Esophagus squamous epithelium (tissue), 5 donors: ENCODE results near the gene SREBF1. TPM values are rescaled to one million over a fixed set of nuclear protein-coding genes. Genes with fewer than 3 reads are reported as not detected.

Experiments
- DNase-seq: peaks from one replicate; lab custom pipeline; 2025; lab: John Stamatoyannopoulos, UW
- H3K27ac ChIP-seq, 4 donors: fragments of 200-600 bp; sonication (generic); one replicate each; pipeline ENCODE4 v1.5.1; 2016 to 2019; ENCODE audit warnings: mild to moderate bottlenecking in 1 of 4
- H3K27me3 ChIP-seq, 4 donors: fragments of 200-600 bp; sonication (generic); 1 replicate in 3 of 4; 2 replicates in 1 of 4; pipeline versions ENCODE4 v1.5.1 to v1.6.0; 2017 to 2021; ENCODE audit warnings: antibody characterized with exemption in 1 of 4
- H3K36me3 ChIP-seq, 3 donors: fragments of 200-600 bp; sonication (generic); one replicate each; pipeline ENCODE4 v1.5.1; 2016 to 2019
- H3K4me1 ChIP-seq, 3 donors: fragments of 200-600 bp; sonication (generic); one replicate each; pipeline ENCODE4 v1.5.1; 2017 to 2019
- H3K4me3 ChIP-seq, 4 donors: fragments of 200-600 bp; sonication (generic); 1 replicate in 3 of 4; 2 replicates in 1 of 4; pipeline ENCODE4 v1.5.1; 2016 to 2019; ENCODE audit warnings: mild to moderate bottlenecking in 2 of 4, moderate library complexity in 1 of 4
- H3K9me3 ChIP-seq, 3 donors: fragments of 200-600 bp; sonication (generic); one replicate each; pipeline ENCODE4 v1.5.1; 2016 to 2019
- CTCF ChIP-seq, 6 experiments: fragments of 450-650 bp in 4 of 6; fragments of 200-600 bp in 2 of 6; sonication (generic) in 2 of 6; IDR thresholded peaks; one replicate each; pipeline ENCODE4 v1.5.1; 2016 to 2019; ENCODE audit warnings: antibody characterized with exemption in 6 of 6, mild to moderate bottlenecking in 4 of 6, moderate library complexity in 4 of 6
- POLR2A ChIP-seq, 4 donors: fragments of 450-650 bp; IDR thresholded peaks; one replicate each; pipeline ENCODE4 v1.6.1; 2017; ENCODE audit warnings: antibody characterized with exemption in 4 of 4, mild to moderate bottlenecking in 4 of 4, moderate library complexity in 3 of 4
- WGBS, 2 donors: methylation state at CpG; one replicate each; pipeline ENCODE4 v1.1.5; 2018; 5-methylcytosine and 5-hydroxymethylcytosine counted together
- intact Hi-C: fragments of 100-400 bp; cut with DNase I; formaldehyde crosslinking; loops from one replicate; pipeline ENCODE4 v1.15.0; 2022
- total RNA-seq, 4 donors: library from RNA; depleted of rRNA; stranded (reverse); fragments of >200 nt; gene quantifications; one replicate each; pipeline ENCODE4 v1.1.0, GENCODE V29; 2016
- donor health status: DM: yes; HTN: yes; CAD: no.

Gene SREBF1
- total RNA-seq, 4 donors from 2014 or later, result 55.0 to 137 (median 108) TPM

- no peak for DNase-seq
- intact Hi-C loops, result no loop called here
- H3K27ac ChIP-seq, result no peak overlapping the region
- no peaks in the 10 kb centered on the region for H3K9me3 ChIP-seq
- H3K4me3 ChIP-seq, result no peak overlapping the region
- H3K4me1 ChIP-seq, result peaks cover 18 to 75% (median 37%) of the 10 kb centered on the region in 3 donors
- H3K27me3 ChIP-seq, result no peaks in the 10 kb centered on the region
- TF ChIP-seq POLR2A (IDR thresholded peaks at IDR 0.05), result no peak
- TF ChIP-seq CTCF (IDR thresholded peaks at IDR 0.05), result no peak
- H3K36me3 ChIP-seq, result peaks cover 0 to 5% (median 0%) of the 10 kb centered on the region in 3 donors
- WGBS, 2 donors, result 83 to 89% methylated on average over 5 of the region's 6 CpGs
These were observed 68.8 kb downstream of the SREBF1 start for GRCh38 chr17:17767887-17768418.

DNA sequence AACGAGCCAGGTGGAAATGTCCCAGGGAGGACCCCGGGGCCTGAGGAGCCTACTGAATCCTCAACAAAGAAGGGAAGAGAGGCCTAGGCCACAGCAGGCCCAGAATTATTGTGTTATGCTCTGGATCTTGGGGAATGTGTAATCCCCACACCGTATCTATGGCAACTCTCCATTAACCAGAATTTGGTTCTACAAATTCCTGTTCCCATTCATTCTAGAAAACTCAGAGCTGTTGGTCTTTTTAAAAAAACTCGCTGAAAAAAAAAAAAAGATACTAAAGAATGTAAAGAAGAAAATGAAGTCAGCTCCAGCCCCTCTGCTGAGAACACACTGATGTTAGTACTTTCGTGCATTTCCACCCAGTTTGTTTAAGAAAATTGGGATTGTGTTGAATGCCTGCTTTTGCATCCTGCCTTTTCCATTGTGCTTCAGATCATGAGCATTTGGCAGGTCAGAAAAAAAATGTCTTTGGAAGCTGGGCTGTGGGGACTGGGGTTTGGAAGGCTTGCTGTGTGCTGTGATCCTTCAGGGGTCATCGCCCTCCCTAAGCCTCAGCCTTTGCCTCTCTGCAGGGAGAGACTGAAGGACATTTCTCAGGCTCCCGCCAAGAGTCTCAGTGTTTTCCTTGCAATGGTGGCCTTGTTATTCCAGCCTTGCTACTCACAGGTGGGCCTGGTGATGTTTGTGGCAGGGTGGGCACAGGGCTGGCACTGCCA, 69.5 kb downstream of the SREBF1 start:
- intact Hi-C loops, result no loop called here
- H3K4me1 ChIP-seq, result peaks cover 18 to 82% (median 37%) of the 10 kb centered on the region in 3 donors
- 79 to 83% methylated on average over 5 to 7 of the region's 7 CpGs for WGBS, 2 donors
- H3K27me3 ChIP-seq, result no peaks in the 10 kb centered on the region
- H3K4me3 ChIP-seq, result no peak overlapping the region
- no peak for DNase-seq
- H3K9me3 ChIP-seq, result no peaks in the 10 kb centered on the region
- H3K27ac ChIP-seq, result peak overlapping the region in 3 of 4 donors; percentile 43 to 59 (median 55)
- TF ChIP-seq CTCF (IDR thresholded peaks at IDR 0.05) (no peak), POLR2A (IDR thresholded peaks at IDR 0.05) (no peak)
- peaks cover 0 to 5% (median 0%) of the 10 kb centered on the region in 3 donors for H3K36me3 ChIP-seq

- no peaks in the 10 kb centered on the region for H3K9me3 ChIP-seq
- peaks cover 18 to 76% (median 37%) of the 10 kb centered on the region in 3 donors for H3K4me1 ChIP-seq
- H3K27me3 ChIP-seq, result no peaks in the 10 kb centered on the region
- no peak for TF ChIP-seq CTCF (IDR thresholded peaks at IDR 0.05)
- TF ChIP-seq POLR2A (IDR thresholded peaks at IDR 0.05), result no peak
- intact Hi-C loops, result no loop called here
- DNase-seq, result no peak
- peak overlapping the region; percentile 28 to 59 (median 49) for H3K27ac ChIP-seq
- no peak overlapping the region for H3K4me3 ChIP-seq
- WGBS, 2 donors, result 70 to 83% methylated on average over 1 to 2 of the region's 4 CpGs
- peaks cover 0 to 5% (median 0%) of the 10 kb centered on the region in 3 donors for H3K36me3 ChIP-seq
These were observed 70.1 kb downstream of the SREBF1 start for GRCh38 chr17:17766744-17767120.

DNA sequence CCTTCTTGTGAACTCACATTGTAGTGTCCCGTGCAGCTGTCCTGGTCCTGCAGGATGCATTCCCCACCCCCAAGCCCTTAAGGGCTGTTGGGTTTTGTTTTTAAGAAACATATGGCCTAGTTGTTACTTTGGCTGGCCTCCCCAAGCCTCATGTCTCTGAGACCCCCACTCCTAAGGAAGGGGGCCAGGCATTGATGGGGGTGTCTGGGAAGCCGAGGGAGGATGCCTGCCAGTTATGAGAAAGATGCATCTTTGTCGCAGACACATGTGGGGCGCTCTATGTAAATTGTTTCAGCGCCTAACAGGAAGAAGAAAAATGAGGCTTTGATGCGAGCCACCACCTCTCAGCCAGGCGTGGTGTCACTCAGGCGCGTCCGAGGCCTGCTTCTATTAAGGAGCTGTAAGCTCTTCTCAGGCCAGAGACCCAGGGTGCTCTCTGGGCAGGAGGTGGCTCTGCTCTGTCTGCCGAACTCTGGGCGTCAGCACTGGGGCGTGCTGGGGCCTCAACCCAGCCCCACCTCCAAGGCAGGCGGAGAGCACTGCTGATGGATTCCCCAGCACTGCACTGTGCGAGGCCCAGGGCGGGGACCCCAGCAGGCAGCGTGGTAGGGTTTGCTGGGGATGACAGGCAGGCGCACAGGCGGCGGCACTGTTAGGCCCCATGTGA, 70.6 kb downstream of the SREBF1 start:
- Histone ChIP-seq H3K9me3 (no peaks in the 10 kb centered on the region), H3K27me3 (no peaks in the 10 kb centered on the region), H3K27ac (peak overlapping the region; percentile 28 to 59 (median 49)), H3K4me1 (peaks cover 18 to 71% (median 36%) of the 10 kb centered on the region in 3 donors), H3K36me3 (peaks cover 0 to 5% (median 0%) of the 10 kb centered on the region in 3 donors), H3K4me3 (no peak overlapping the region)
- 30 to 60% methylated on average over 1 to 2 of the region's 20 CpGs for WGBS, 2 donors
- intact Hi-C loops, result no loop called here
- TF ChIP-seq CTCF (IDR thresholded peaks at IDR 0.05), result no peak
- no peak for TF ChIP-seq POLR2A (IDR thresholded peaks at IDR 0.05)
- DNase-seq, result no peak
